ENCODE results near the gene ZMPSTE24.

Gene ZMPSTE24

DNA sequence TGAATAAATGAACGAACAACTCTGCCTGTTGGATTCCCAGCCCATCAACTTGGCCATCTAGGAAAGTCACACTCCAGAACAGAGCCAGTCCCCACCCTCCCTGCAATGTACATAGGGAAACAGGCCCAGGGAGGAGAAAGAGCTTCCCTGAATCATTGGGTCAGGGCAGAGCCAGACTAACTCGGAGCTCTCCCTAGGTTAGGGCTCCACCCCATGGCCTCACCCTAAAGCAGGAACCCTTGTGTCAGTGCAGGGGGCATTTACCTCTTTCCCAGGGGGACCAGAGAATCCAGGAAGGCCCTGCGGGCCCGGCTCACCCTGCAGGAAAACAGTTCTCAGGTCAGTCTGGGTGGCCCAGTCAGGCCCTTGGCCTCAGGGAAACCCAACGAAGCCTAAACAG is 47.4 kb downstream of the ZMPSTE24 start:
- DNase-seq, result no peak

DNA sequence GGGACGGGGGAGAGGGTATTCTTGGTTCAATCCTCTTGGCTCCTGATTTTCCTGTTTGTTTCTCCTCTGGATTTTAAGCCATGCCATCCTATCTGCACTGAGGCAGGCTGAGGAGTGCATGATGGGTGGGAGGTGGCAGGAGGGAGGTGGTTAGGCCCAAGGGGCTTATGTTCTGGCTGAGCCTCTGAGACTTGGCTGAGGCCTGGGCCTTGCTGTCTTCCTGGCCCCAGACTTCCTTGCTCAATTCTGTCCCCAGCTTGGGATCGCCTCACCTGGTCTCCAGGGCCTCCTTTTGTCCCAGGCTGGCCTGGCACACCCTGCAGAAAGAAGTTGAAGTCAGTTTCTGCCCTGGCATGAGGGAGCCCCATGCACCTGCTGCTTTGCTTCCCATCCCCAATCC is 47.8 kb downstream of the ZMPSTE24 start:
- no peak for DNase-seq

DNA sequence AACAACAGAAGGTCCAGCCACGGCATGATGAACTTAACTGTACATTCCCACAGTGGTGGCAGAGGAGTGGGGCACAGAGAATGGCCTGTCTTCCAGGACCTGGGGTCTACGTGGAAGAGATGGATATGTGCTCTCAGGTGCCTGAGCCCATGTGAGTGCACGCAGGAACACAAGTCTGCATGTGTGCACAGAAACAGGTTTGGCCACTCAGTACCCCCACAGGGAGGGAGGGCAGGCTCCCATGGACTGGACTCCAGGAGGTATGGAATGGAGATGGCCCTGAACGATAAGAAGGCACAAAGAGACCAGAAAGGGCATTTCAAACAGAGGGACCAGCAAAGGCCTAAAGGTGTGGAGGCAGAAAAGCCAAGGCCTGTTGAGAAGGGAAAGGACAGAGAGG is 48.3 kb downstream of the ZMPSTE24 start:
- DNase-seq, result no peak

DNA sequence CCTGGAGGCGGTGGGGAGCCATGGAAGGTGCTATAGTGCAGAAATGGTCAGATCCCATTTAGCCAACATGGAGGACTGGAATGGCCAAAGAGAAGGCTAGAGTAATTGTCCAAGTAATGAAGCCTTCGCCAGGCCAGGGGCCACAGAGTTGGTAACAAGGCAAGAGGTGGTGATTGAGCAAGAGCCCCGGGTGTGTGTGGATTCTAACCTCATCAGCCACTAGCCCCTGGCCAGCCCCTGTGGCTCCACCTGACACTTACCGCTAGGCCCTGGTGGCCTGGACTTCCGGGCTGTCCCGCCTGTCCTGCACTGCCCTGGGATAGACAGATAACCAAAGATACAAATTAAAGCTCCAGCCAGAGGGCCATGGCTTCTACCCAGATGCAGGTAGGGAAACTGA is 49.1 kb downstream of the ZMPSTE24 start:
- no peak for DNase-seq

DNA sequence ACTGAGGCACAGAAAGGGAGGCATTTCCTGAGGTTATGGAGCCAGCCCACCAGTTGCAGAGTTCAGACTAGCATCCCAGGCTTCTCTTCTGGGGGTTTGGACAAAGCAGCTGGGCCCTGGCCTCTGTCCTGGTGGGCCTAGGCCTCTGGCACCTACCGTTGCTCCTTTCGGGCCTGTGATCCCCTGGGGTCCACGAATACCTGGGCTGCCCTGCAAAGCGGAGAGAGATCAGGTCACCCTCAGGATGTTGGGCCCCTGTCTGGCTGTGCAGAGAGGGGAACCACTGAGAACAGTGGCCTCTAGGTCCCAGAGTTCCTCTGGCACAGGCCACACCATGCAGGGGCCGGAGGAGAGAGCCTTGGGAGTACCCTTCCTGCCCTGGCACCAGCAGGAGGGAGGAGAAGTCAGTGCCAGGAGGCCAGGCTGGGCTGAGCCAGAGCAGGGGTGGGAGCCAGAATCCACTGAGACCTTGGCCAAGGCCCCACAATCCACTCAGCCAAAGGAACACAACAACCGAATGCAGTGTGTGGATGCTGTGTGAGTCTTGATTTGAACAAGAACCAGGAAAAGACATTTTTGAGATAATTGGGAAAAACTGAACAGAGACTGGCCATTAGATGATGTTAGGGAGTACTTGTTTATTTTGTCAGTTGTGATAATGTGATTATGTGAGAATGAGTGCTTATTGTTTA is 50.1 kb downstream of the ZMPSTE24 start:
- no peak for DNase-seq

DNA sequence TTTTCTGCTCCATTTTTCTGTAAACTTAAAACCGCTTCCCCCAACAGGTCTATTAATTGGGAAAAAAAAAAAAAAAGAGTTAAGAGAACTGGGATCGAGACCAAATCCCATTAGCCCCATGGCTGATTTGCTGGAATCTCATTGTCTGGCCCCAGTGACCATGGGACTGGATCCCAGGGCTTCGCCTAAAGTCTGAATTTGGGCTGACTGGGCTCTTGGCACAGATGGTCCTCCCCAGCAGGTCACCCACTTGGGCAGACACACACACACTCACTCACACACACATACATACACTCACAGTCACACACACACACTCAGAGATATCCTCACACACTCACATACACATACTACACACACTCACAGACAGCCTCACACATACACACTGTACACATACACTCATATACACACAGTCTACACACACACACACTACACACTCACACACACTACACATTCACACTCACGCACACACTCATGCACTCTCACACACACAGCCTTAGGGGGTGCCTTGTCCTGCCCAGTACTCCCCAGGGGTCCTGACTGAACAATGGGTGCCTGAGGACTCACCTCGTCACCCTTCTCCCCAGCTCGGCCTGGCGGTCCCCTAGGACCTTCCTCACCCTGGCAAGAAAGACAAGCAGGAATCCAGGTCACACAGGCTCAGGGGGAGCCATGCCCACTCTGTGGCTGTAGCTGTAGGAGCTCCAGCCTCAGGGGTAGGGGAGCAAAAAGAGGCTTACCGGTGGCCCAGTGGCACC is 51.5 kb downstream of the ZMPSTE24 start:
- DNase-seq, result no peak

DNA sequence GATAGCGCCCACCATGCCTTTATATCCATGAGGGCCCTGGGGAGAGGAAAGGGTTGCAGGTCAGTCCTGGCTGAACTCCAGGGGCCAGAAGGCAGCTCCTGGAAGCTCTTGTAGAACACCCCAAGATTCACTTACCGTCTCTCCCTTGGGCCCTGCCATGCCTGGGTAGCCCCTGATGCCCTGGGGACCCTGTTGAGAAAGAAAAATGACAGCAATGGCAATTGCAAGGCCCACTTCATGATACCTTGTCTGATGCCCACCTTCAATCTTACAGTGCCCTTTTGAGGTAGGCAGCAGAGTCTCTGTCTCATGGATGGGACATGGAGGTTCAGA is 52.1 kb downstream of the ZMPSTE24 start:
- DNase-seq, result no peak

DNA sequence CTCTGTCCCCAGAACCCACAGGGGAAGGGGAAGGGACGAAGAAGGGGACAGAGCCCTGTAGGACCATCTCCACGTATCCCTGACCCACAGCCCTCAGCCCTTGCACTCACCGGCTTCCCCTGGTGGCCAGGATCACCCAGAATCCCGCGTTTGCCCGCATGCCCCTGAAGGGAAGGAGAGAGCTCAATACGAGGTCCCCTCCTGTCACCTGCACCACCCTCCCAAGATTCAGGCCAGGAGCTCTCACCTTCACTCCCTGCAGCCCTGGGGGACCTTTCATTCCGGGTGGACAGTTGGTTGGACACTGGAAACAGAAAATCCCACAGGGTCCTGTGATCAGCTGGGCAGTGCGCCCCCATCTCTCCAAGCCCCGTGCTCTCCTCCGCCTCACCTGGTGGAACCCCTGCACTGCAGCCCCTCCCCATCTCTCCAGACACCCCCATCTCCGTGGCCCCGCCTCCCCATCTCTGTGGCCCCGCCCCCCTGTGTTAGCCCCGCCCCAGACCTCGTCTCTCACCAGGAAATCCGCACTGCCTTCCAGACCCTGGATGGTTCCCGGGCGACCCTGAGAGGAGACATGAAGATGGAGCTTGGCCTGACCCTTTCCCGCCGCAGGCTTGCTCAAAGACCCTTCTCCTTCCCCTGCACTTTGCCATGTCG is 53.1 kb downstream of the ZMPSTE24 start:
- no peak for DNase-seq

DNA sequence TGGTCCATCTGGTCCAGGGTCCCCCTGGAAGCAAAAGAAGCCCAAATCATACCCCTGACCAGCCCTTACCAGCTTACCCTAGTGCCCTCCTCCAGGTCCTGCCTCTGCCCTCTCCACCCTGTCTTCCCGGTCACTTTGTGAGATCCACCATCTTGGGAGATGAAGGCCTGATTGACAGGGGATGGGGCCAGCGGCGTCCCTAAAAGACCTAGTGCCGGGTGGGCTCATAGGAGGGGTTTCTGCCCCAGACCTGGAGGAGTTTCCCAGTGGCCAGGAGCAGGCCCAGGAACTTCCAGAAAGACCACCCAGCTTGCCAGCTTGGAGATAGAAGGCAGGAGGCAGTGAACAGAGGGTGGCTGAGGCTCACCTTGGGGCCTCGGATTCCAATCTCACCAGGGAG is 53.7 kb downstream of the ZMPSTE24 start:
- DNase-seq, result no peak

DNA sequence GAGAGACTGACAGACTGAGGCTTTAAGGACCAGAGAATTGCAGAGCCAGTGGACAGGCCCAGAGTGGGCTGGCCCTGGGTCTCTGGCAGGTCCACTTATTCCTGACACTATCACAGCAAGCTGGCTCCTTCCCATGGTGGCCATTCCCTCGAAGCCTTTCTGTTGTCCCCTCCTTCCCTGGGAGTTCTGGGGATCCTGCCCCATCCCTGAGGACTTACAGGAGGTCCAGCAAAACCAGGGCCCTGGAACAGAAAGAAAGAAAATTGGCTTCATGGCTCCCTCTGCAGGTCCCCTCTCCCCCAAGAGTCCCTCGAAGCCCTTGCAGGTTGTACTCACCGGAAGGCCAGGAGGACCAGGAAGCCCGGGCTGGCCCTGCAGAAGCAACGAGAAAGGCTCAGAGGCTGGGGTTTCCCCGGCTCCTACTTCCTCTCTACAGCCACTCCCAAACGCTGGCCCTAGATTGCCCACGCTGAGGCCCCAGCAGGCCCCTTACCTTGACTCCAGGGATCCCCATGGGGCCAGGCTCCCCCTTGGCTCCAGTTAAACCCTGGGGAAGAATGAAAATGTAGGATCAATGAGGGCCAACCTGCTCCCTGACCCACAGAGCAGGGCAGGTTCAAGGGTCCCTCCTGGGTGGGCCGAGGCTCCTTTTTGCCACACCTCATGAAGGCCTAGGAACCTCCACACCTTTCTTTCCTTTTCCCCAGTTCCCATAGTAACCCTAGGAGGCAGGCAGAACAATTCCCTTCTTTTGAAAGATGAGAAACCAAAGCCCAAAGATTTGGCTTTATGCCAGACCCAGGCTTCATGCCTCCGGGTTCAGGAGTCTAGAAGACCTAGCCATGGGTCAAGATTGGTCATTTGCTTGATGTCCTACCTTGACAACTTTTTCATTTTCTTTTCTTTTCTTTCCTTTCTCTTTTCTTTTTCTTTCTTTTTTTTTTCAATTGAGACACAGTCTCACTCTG is 54.5 kb downstream of the ZMPSTE24 start:
- DNase-seq, result no peak

DNA sequence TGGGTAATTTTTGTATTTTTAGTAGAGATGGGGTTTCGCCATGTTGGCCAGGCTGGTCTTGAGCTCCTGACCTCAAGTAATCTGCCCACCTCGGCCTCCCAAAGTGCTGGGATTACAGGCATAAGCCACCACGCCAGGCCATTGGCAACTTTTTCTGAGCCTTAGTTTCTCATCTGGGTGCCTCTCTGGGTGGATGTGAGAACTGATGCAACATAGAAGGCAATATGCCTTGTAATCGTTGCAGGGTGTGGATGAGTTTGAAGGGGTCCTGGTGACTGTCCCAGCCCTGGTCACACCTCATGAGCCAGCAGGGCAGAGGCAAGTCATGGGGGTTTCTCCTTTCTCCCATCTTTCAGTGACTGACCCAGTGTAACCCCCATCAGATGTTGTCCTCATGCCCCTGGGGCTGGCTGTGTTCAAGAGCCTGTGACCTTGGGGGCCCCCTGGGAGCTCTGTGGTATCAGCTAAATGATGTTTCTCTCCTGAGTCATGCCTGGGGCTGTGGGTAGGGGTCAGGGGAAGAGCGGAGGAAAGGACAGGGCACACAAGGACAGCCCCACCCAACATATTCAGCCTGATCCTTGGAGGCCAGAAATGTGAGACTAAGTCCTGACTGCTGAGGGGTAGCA is 55.4 kb downstream of the ZMPSTE24 start:
- DNase-seq, result no peak

DNA sequence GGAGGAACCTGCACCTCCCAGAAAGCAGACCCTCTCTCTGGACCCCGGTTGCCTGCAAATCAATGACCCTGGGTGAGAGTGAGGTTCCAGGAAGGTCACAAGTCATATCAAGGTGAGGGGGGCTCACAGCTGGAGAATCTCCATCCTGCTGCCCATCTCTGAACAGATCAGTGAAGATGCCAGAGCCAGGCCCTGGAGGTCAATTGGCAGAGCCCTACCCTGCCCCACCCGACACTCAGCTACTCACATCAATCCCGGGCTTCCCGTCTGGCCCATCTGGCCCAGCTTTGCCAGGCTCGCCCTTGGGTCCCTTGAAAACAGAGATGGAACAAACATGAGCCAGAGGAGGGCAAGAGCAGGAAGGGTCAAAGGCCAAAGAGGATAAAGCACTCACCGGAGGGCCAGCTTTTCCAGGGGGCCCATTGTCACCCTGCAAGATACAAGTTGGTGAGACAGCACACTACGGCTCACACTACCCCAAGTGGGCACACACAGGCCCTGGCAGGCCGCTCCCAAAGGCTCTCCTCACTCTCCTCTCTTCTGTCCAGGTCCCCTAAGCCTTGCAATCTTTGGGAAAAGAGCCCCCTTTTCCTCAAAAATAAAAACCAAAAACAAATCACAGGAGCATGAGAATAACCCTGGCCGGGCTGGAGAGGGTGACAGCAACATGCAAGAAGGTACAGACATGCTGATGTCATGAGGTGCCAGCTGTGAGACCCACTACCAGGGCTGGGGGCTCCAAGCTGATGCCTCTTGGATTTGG is 56.1 kb downstream of the ZMPSTE24 start:
- DNase-seq, result no peak

DNA sequence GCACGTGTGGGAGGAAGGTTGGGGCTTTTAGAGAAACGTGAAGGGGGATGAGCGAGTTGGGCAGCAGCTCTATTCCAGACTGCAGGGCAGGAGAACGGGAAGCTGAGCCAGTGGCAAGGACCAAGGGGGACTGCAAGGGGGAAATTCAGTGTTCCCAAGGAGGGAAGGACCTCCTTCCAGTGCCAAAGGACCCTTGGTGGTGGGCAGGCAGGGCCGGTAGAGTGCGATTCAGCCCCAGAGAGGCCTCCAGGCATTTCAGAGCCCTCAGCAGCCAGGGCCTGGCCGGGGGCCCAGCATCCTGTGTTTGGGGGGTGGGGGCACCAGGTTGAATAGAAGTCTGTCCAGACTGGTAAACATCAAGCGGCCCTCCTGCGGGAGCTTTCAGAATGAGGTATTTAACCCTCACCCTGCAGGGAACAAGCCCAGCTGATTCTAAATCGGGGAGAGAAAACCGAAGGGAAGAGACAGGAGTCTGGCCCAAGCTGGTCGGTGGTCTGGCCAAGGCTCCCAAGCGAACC is 56.7 kb downstream of the ZMPSTE24 start:
- DNase-seq, result no peak

DNA sequence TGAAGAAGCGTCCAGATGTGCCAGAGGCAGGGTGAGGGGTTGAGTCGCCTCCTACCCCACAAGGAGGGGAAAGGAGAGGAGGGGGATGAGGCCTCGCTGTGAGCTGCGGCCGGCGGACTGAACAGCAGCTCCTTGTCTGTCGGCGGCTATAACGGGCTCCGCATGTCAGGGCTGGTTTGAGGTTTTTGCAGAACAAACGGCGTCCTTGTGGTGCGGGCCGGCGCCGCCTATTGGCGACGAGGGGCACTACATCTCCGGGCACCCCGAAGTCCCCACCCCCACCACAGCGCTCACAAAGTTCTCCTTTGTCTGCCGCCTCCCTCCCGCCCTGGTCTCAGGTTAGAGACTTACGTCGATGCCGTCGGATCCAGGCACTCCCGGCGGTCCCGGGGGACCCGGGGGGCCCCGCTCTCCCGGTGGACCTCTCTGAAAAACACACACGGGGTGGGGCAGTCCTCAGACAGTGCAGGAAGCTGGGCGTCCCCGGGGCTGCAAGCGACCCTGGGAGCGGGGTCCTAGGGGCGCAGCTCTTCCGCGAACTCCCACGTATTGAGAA is 57.3 kb downstream of the ZMPSTE24 start:
- DNase-seq, result peak; percentile 69 to 82 (median 72)

DNA sequence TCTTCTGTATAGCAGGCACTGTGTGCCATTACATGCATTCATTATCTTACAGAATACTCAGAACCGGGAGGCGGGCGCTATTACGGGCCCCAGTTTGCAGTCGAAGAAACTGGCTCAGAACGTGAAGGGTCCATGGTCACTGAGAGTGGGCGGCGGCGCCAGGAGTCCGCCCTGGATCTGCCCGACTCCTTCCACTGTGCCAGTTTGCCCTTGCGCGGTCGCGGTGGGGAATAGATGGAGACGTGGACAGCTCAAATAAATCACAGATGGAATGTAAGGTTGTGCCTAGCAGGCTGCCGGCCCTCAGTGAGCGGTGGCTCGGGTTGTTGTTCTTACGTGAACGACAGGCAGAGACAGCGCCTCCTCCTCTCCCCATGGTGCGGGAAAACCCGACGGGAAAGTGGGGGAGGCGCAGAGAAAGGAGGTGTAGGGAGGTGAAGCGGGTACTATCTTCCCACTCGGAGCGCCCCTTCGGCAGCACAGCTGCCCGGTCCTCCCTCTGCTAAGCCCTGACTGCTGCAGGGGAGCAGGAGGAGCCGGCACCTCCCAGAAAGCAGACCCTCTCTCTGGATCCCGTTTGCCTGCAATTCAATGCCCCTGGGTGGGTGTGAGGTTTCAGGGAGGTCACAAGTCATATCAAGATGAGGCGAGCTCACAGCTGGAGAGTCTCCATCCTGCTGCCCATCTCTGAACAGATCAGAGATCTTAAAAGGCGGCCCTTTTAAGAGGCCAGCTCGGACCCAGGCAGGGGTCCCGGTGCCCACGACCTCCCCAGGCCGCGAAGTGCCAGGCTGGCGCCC is 58.0 kb downstream of the ZMPSTE24 start:
- no peak for DNase-seq

DNA sequence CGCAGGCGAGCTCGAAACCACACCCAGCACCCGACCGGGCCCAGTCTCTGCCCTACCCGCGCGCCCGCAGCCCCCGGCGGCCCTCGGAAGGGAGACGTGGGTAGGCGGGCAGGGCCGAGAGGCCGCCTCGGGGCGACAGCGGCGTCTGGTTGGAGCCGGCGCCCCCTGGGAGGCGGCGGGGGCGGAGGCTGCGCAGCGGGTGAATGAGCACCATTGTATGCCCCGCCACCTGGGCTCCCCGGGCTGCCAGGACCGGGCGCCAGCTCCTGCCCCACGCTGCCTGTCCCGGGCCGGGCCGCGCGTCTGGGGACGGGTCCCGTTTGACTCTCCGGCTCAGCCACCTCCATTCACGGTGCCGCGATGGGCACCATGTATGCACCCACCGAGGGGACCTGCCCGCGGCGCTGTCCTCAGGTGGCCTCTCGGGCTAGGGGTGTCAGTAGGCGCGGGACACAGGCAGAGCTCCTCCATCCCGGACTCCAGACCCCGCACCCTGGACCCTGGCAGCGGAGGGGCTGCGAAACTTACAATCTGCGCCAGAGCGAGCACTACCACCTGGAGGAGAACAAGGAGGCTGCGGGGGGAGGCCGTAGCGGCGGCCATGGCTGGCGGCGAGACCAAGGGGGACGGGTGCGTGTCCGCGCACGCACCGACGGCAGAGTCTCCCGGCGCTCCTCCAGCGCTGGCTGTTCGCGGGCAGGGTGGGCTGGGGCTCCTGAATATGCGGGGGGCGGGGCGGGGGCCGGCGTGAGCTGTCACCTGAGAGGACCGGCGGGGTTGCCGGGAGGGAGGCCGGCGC is 58.8 kb downstream of the ZMPSTE24 start, which contains the start of gene COL9A2:
COL9A2 (minus strand) TSS at position 692 of the 799 bp plus-strand sequence; CDS start at position 603, 89 bp downstream.
- DNase-seq, result peak in 2 of 4 experiments; percentile 26 to 52

DNA sequence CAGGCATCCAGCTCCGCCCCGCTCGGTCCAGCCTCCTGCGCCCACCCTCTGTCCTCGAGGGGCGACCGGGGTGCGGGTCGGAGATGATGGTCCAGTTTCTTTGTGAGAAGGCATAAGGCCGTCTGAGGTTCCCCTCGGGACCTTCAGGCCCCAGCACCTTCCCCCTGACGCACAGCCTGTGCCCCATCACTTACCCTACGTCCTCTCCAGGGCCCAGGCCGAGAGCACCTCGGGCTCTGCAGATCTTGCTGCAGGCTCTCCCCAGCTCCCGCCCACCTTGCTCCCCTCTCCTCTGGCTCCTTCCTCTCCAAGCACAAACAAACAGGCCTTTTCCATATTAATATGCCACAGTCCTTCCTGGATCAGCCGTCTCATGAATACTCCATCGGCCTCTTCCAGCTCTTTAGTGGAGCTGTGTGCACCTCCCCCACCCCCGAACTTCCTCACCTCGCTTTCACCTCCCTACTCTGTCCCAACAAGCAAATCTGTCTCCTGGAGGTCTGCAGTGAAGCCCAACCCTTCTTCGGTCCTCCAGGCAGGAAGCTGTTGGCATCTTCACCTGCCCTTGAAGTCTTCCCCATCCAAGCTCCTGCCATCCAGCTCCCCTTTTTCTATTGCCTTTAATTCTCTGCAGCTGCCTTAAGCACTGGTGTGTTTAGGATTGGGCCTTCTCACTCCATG is 59.5 kb downstream of the ZMPSTE24 start:
- no peak for DNase-seq

DNA sequence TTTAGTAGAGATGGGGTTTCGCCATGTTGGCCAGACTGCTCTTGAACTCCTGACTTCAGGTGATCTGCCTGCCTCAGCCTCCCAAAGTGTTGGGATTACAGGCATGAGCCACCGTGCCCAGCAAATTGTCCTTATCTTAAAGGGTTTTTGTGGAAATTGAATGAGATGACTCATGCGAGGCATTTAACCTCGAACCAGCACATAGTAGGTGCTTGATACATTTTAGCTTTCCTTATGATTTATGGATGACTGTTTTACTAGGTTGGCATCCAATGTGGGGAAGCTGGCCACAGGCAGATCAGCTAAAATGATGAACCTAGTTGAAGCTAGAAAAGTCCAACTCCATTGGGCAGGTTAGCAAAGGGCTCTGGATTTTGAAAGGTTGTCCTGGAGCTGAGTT is 60.4 kb downstream of the ZMPSTE24 start:
- DNase-seq, result no peak
